GM21786 (cell line): Measurements from ENCODE around the gene TGFB2.
A peak's percentile ranks its signal among the peaks of the same experiment; 100 is the strongest.
"Not testable (repeated sequence)": the region's sequence is repeated elsewhere in the genome, so short reads cannot be mapped to it uniquely, and the experiment has no call there.

Experiments used
- ATAC-seq: cut with Tn5 transposase; IDR thresholded peaks from one replicate; pipeline ENCODE4 v1.9.1; 2021; ENCODE audit not compliant: unreplicated experiment

TGFB2 gene

GRCh38 chr1:218344814-218345672 is at the start of gene TGFB2:
Gene TGFB2 (plus strand): TSS chr1:218345336. CDS start chr1:218346702, 1,366 bp downstream.
- peak; percentile 48 for ATAC-seq

- no peak for ATAC-seq
Measured at GRCh38 chr1:218296162-218296561, 49.0 kb upstream of the TGFB2 start.

GRCh38 chr1:218297461-218297860 is 47.7 kb upstream of the TGFB2 start:
- no peak for ATAC-seq

- no peak for ATAC-seq
Measured at GRCh38 chr1:218297867-218298266, 47.3 kb upstream of the TGFB2 start.

- ATAC-seq: no peak
Measured at GRCh38 chr1:218298398-218298797, 46.7 kb upstream of the TGFB2 start.

GRCh38 chr1:218299416-218299815 is 45.7 kb upstream of the TGFB2 start:
- peak; percentile 58 for ATAC-seq

GRCh38 chr1:218301217-218301616 is 43.9 kb upstream of the TGFB2 start:
- ATAC-seq: no peak

GRCh38 chr1:218302155-218302554 is 43.0 kb upstream of the TGFB2 start:
- no peak for ATAC-seq

GRCh38 chr1:218303176-218303879 is 41.8 kb upstream of the TGFB2 start:
- no peak for ATAC-seq

- peak; percentile 90 for ATAC-seq
Measured at GRCh38 chr1:218304281-218305039, 40.7 kb upstream of the TGFB2 start.

- no peak for ATAC-seq
Measured at GRCh38 chr1:218305472-218306064, 39.6 kb upstream of the TGFB2 start.

GRCh38 chr1:218312509-218312908 is 32.6 kb upstream of the TGFB2 start:
- ATAC-seq: no peak

- ATAC-seq: no peak
Measured at GRCh38 chr1:218314316-218314715, 30.8 kb upstream of the TGFB2 start.

- ATAC-seq: no peak
Measured at GRCh38 chr1:218315638-218316037, 29.5 kb upstream of the TGFB2 start.

GRCh38 chr1:218317061-218317460 is 28.1 kb upstream of the TGFB2 start:
- no peak for ATAC-seq

GRCh38 chr1:218320182-218320581 is 25.0 kb upstream of the TGFB2 start:
- ATAC-seq: not testable (repeated sequence)

- ATAC-seq: no peak
Measured at GRCh38 chr1:218322762-218323161, 22.4 kb upstream of the TGFB2 start.

- no peak for ATAC-seq
Measured at GRCh38 chr1:218323568-218324225, 21.4 kb upstream of the TGFB2 start.

- no peak for ATAC-seq
Measured at GRCh38 chr1:218324226-218324580, 20.9 kb upstream of the TGFB2 start.

GRCh38 chr1:218328769-218329168 is 16.4 kb upstream of the TGFB2 start:
- ATAC-seq: no peak
